Hepatocyte (in vitro differentiated cells): ENCODE data around the gene DNAH11.

Experiments
- EZH2 ChIP-seq: fragments of 200-600 bp; sonication (generic); IDR thresholded peaks from 2 replicates; pipeline ENCODE4 v1.6.1; 2016; ENCODE audit warnings: antibody characterized with exemption, mild to moderate bottlenecking, borderline replicate concordance
- TF ChIP-seq, protein P1 (sequence below): fragments of 200-600 bp; sonication (generic); IDR thresholded peaks from 2 replicates; pipeline ENCODE4 v1.5.1; 2016; ENCODE audit warnings: antibody characterized with exemption, mild to moderate bottlenecking; ENCODE audit not compliant: poor library complexity

DNA sequence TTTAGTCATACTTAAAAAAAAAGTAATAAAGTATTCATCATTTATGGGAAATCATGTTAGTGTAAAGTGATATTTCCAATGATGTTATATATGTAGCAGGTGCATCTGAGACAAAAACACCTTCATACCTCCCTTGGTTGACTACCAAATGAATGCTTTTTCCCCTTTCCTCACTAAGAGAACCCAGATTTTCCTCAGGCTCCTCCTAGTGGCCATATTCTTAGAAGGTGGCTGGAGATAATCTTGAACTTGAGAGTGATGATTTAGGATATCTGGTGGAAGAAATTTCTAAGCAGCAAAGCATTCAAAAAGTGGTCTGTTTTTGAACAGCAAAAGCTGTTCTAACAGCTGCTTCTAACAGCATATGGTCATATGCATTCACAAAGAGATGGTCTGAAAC, 16.8 kb upstream of the DNAH11 start:
- TF ChIP-seq, protein P1, sequence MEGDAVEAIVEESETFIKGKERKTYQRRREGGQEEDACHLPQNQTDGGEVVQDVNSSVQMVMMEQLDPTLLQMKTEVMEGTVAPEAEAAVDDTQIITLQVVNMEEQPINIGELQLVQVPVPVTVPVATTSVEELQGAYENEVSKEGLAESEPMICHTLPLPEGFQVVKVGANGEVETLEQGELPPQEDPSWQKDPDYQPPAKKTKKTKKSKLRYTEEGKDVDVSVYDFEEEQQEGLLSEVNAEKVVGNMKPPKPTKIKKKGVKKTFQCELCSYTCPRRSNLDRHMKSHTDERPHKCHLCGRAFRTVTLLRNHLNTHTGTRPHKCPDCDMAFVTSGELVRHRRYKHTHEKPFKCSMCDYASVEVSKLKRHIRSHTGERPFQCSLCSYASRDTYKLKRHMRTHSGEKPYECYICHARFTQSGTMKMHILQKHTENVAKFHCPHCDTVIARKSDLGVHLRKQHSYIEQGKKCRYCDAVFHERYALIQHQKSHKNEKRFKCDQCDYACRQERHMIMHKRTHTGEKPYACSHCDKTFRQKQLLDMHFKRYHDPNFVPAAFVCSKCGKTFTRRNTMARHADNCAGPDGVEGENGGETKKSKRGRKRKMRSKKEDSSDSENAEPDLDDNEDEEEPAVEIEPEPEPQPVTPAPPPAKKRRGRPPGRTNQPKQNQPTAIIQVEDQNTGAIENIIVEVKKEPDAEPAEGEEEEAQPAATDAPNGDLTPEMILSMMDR, result peak; percentile 25
- no peak for TF ChIP-seq EZH2
